Ishikawa (cell line): Measurements from ENCODE around the gene KIF12.

Experiments used
- CEBPB ChIP-seq: IDR thresholded peaks from 2 replicates; pipeline ENCODE4 v1.6.1; 2012
- CREB1 ChIP-seq: IDR thresholded peaks from 2 replicates; pipeline ENCODE4 v1.6.1; 2012; ENCODE audit warnings: low read depth
- EGR1 ChIP-seq: IDR thresholded peaks from 2 replicates; pipeline ENCODE4 v1.6.1; 2012
- EP300 ChIP-seq: IDR thresholded peaks from 2 replicates; pipeline ENCODE4 v1.6.1; 2012; ENCODE audit warnings: borderline replicate concordance
- FOXM1 ChIP-seq: IDR thresholded peaks from 2 replicates; pipeline ENCODE4 v1.6.1; 2012; ENCODE audit warnings: low read depth, borderline replicate concordance
- NFIC ChIP-seq: IDR thresholded peaks from 2 replicates; pipeline ENCODE4 v1.6.1; 2012
- RAD21 ChIP-seq: IDR thresholded peaks from 2 replicates; pipeline ENCODE4 v1.6.1; 2012; ENCODE audit warnings: low read depth
- TAF1 ChIP-seq: IDR thresholded peaks from 2 replicates; pipeline ENCODE4 v1.6.1; 2012; ENCODE audit warnings: low read depth, mild to moderate bottlenecking
- TCF12 ChIP-seq: IDR thresholded peaks from 2 replicates; pipeline ENCODE4 v1.6.1; 2012; ENCODE audit warnings: low read depth
- TEAD4 ChIP-seq: IDR thresholded peaks from 2 replicates; pipeline ENCODE4 v1.6.1; 2012
- USF1 ChIP-seq: IDR thresholded peaks from 2 replicates; pipeline ENCODE4 v1.6.1; 2012
- YY1 ChIP-seq: IDR thresholded peaks from 2 replicates; pipeline ENCODE4 v1.6.1; 2012; ENCODE audit warnings: low read depth
- ZBTB7A ChIP-seq: IDR thresholded peaks from 2 replicates; pipeline ENCODE4 v1.6.1; 2012; ENCODE audit warnings: low read depth
- TF ChIP-seq, protein P1 (sequence below): IDR thresholded peaks from 2 replicates; pipeline ENCODE4 v1.6.1; 2012
- TF ChIP-seq, protein P2 (sequence below): IDR thresholded peaks from 2 replicates; pipeline ENCODE4 v1.6.1; 2012; ENCODE audit warnings: low read depth, mild to moderate bottlenecking

Gene KIF12

DNA sequence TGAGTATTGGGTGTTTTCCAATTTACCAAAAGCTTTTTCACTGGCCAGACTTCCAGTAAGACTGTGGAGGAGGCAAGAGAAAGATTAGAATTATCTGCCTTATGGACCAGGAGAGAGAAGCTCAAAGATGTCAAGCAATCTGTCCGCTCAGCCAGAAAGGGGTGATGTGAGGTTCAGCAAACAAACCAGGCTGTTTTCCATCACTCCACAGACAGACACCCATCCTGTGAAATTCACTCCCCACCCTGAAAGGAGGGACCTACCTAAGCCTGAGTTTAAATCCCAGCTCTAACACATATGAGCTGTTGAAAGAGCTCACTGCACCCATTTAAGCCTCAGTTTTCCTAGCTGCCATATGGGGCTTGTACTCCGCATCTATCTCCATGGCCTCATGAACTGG is 41.3 kb upstream of the KIF12 start:
- TF ChIP-seq, protein P1, sequence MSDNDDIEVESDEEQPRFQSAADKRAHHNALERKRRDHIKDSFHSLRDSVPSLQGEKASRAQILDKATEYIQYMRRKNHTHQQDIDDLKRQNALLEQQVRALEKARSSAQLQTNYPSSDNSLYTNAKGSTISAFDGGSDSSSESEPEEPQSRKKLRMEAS, result no peak
- TF ChIP-seq CEBPB (no peak), RAD21 (no peak), ZBTB7A (no peak), TEAD4 (no peak), USF1 (no peak), YY1 (no peak), FOXM1 (no peak), CREB1 (no peak), NFIC (no peak), EP300 (no peak), TAF1 (no peak)
- TF ChIP-seq, protein P2, sequence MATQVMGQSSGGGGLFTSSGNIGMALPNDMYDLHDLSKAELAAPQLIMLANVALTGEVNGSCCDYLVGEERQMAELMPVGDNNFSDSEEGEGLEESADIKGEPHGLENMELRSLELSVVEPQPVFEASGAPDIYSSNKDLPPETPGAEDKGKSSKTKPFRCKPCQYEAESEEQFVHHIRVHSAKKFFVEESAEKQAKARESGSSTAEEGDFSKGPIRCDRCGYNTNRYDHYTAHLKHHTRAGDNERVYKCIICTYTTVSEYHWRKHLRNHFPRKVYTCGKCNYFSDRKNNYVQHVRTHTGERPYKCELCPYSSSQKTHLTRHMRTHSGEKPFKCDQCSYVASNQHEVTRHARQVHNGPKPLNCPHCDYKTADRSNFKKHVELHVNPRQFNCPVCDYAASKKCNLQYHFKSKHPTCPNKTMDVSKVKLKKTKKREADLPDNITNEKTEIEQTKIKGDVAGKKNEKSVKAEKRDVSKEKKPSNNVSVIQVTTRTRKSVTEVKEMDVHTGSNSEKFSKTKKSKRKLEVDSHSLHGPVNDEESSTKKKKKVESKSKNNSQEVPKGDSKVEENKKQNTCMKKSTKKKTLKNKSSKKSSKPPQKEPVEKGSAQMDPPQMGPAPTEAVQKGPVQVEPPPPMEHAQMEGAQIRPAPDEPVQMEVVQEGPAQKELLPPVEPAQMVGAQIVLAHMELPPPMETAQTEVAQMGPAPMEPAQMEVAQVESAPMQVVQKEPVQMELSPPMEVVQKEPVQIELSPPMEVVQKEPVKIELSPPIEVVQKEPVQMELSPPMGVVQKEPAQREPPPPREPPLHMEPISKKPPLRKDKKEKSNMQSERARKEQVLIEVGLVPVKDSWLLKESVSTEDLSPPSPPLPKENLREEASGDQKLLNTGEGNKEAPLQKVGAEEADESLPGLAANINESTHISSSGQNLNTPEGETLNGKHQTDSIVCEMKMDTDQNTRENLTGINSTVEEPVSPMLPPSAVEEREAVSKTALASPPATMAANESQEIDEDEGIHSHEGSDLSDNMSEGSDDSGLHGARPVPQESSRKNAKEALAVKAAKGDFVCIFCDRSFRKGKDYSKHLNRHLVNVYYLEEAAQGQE, result no peak

GRCh38 chr9:114139071-114139470 is 40.0 kb upstream of the KIF12 start:
- no peak for TF ChIP-seq USF1
- no peak for TF ChIP-seq FOXM1
- no peak for TF ChIP-seq CREB1
- no peak for TF ChIP-seq YY1
- no peak for TF ChIP-seq NFIC
- TF ChIP-seq RAD21, result no peak
- TF ChIP-seq EP300, result no peak
- no peak for TF ChIP-seq TAF1
- TF ChIP-seq ZBTB7A, result no peak
- TF ChIP-seq, protein P1, result no peak

DNA sequence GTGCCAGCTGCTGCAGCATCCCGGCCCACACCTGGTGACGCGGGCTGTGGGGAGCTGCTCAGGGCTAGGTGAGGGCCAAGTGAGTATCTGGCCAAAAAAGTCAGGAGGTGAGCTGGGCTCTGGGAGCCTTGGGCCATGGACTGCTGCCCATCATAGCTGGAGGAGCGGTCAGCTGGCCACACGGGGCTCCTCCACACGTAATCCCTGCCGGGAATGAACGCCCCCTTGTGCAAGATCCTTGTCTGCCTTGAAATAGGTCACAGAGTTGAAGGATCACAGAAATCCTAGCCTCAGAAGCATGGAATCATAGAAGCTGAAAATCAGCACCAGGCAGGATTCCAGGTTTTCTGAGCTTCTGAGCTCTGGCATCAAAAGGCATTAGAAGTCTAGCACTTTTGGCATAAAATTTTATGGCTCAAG is 39.5 kb upstream of the KIF12 start:
- no peak for TF ChIP-seq TAF1
- TF ChIP-seq FOXM1, result no peak
- no peak for TF ChIP-seq EGR1
- TF ChIP-seq ZBTB7A, result no peak
- TF ChIP-seq, protein P2, result no peak
- TF ChIP-seq NFIC, result no peak
- TF ChIP-seq CEBPB, result no peak
- no peak for TF ChIP-seq TEAD4
- TF ChIP-seq, protein P1, result no peak
- TF ChIP-seq RAD21, result no peak
- TF ChIP-seq USF1, result no peak

DNA sequence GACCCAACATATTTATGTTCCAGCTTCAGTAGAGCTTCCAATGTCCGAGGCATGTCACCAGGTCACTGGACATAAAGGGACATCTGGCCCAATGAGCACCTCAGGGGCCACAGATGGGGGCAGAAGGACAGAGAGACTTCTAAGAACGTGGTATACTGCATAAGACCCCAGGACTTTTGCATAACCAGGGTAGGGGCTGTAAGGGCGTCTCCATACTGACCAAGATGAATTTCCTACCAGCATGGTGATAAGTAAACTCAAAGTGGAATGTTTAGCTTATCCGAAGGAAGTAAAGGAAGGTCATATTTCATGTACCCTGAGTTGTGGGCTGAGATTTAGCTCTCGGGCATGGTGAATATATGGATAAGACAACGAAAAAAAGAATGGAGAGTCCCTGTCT is 38.7 kb upstream of the KIF12 start:
- no peak for TF ChIP-seq TEAD4
- no peak for TF ChIP-seq TAF1
- no peak for TF ChIP-seq NFIC
- TF ChIP-seq, protein P2, result no peak
- TF ChIP-seq EGR1, result no peak
- TF ChIP-seq, protein P1, result no peak
- TF ChIP-seq ZBTB7A, result no peak
- TF ChIP-seq FOXM1, result no peak
- no peak for TF ChIP-seq RAD21
- TF ChIP-seq CREB1, result no peak
- TF ChIP-seq USF1, result no peak
- no peak for TF ChIP-seq TCF12
- TF ChIP-seq EP300, result no peak
- no peak for TF ChIP-seq YY1
